Measurements from ENCODE around the gene BACH2. TPM values are rescaled to one million over a fixed set of nuclear protein-coding genes. Genes with fewer than 3 reads are reported as not detected.

The BACH2 gene
- polyA plus RNA-seq, 1 donor from 2014 or later = 45.5 TPM

- H3K79me2 ChIP-seq (replicated peaks; ENCODE audit: insufficient read depth, low read length) = peaks cover 17% of the 10 kb centered on the region
- H3K36me3 ChIP-seq (ENCODE audit: insufficient read depth, low read length) = no peaks in the 10 kb centered on the region
- H3K9me3 ChIP-seq (ENCODE audit: low read length) = no peaks in the 10 kb centered on the region
- no peaks in the 10 kb centered on the region for H3K9me2 ChIP-seq (ENCODE audit: insufficient read depth, low read length)
- no peak overlapping the region for H3K27ac ChIP-seq (ENCODE audit: low read length)
- TF ChIP-seq POLR2AphosphoS5 (IDR thresholded peaks at IDR 0.05) = no peak
- no peak for TF ChIP-seq REST (IDR thresholded peaks at IDR 0.05; ENCODE audit: borderline replicate concordance)
- no peak for TF ChIP-seq EZH2 (IDR thresholded peaks at IDR 0.05; ENCODE audit: borderline replicate concordance, insufficient read depth, low read length, poor library complexity, severe bottlenecking)
- TF ChIP-seq EP300 (conservative IDR thresholded peaks at IDR 0.05; ENCODE audit: poor library complexity, severe bottlenecking) = no peak
- no peaks in the 10 kb centered on the region for H3F3A ChIP-seq (ENCODE audit: insufficient read depth, low read length, poor library complexity, severe bottlenecking)
- no peak overlapping the region for H3K9ac ChIP-seq (ENCODE audit: low read length)
- no peak overlapping the region for H3K4me3 ChIP-seq (ENCODE audit: low read length)
- no peak overlapping the region for H3K4me2 ChIP-seq (ENCODE audit: low read length)
- no peak overlapping the region for H2AFZ ChIP-seq (ENCODE audit: low read depth, low read length)
- H3K27me3 ChIP-seq (ENCODE audit: insufficient read depth, low read depth, low read length) = no peaks in the 10 kb centered on the region
- H4K20me1 ChIP-seq (ENCODE audit: insufficient read depth) = no peaks in the 10 kb centered on the region
Observed at GRCh38 chr6:90127595-90127994, 169.0 kb downstream of the BACH2 start.

- Histone ChIP-seq H3K9me2 (ENCODE audit: insufficient read depth, low read length) (no peaks in the 10 kb centered on the region), H3K27me3 (ENCODE audit: insufficient read depth, low read depth, low read length) (no peaks in the 10 kb centered on the region), H4K20me1 (ENCODE audit: insufficient read depth) (no peaks in the 10 kb centered on the region), H3K4me3 (ENCODE audit: low read length) (no peak overlapping the region), H3K79me2 (replicated peaks; ENCODE audit: insufficient read depth, low read length) (peaks cover 10% of the 10 kb centered on the region), H3K36me3 (ENCODE audit: insufficient read depth, low read length) (no peaks in the 10 kb centered on the region), H3K4me2 (ENCODE audit: low read length) (no peak overlapping the region), H3K9me3 (ENCODE audit: low read length) (no peaks in the 10 kb centered on the region), H3F3A (ENCODE audit: insufficient read depth, low read length, poor library complexity, severe bottlenecking) (no peaks in the 10 kb centered on the region), H3K9ac (ENCODE audit: low read length) (no peak overlapping the region), H2AFZ (ENCODE audit: low read depth, low read length) (no peak overlapping the region), H3K27ac (ENCODE audit: low read length) (no peak overlapping the region)
- TF ChIP-seq MXI1 (conservative IDR thresholded peaks at IDR 0.05; ENCODE audit: poor library complexity, severe bottlenecking) = no peak
- TF ChIP-seq RAD21 (conservative IDR thresholded peaks at IDR 0.05) = no peak
Observed at GRCh38 chr6:90126839-90127238, 169.8 kb downstream of the BACH2 start.

GRCh38 chr6:90126181-90126580 lies 170.5 kb downstream of the BACH2 start:
- H3K9me3 ChIP-seq (ENCODE audit: low read length) = no peaks in the 10 kb centered on the region
- H3K27ac ChIP-seq (ENCODE audit: low read length) = no peak overlapping the region
- H2AFZ ChIP-seq (ENCODE audit: low read depth, low read length) = no peak overlapping the region
- no peak overlapping the region for H3K4me2 ChIP-seq (ENCODE audit: low read length)
- no peaks in the 10 kb centered on the region for H4K20me1 ChIP-seq (ENCODE audit: insufficient read depth)
- H3K9me2 ChIP-seq (ENCODE audit: insufficient read depth, low read length) = no peaks in the 10 kb centered on the region
- H3K9ac ChIP-seq (ENCODE audit: low read length) = no peak overlapping the region
- no peak overlapping the region for H3K4me3 ChIP-seq (ENCODE audit: low read length)
- peaks cover 8% of the 10 kb centered on the region for H3K79me2 ChIP-seq (replicated peaks; ENCODE audit: insufficient read depth, low read length)
- H3K27me3 ChIP-seq (ENCODE audit: insufficient read depth, low read depth, low read length) = no peaks in the 10 kb centered on the region
- no peaks in the 10 kb centered on the region for H3K36me3 ChIP-seq (ENCODE audit: insufficient read depth, low read length)
- H3F3A ChIP-seq (ENCODE audit: insufficient read depth, low read length, poor library complexity, severe bottlenecking) = no peaks in the 10 kb centered on the region
- TF ChIP-seq CTCF (IDR thresholded peaks at IDR 0.05; ENCODE audit: poor library complexity, severe bottlenecking) (no peak), MXI1 (conservative IDR thresholded peaks at IDR 0.05; ENCODE audit: poor library complexity, severe bottlenecking) (no peak), SMC3 (conservative IDR thresholded peaks at IDR 0.05; ENCODE audit: poor library complexity) (no peak), REST (IDR thresholded peaks at IDR 0.05; ENCODE audit: borderline replicate concordance) (no peak), EP300 (conservative IDR thresholded peaks at IDR 0.05; ENCODE audit: poor library complexity, severe bottlenecking) (no peak), EZH2 (IDR thresholded peaks at IDR 0.05; ENCODE audit: borderline replicate concordance, insufficient read depth, low read length, poor library complexity, severe bottlenecking) (no peak), POLR2AphosphoS5 (IDR thresholded peaks at IDR 0.05) (no peak), RAD21 (conservative IDR thresholded peaks at IDR 0.05) (no peak), TAF1 (IDR thresholded peaks at IDR 0.05; ENCODE audit: low read depth) (no peak)
